H1 (cell line): ENCODE measurements around the gene GRID2. TPM values are rescaled to one million over a fixed set of nuclear protein-coding genes. Genes with fewer than 3 reads are reported as not detected.

Experiments
- CTCF ChIA-PET: fragments of 300-600 bp; sonication (Branson Sonifier 250); formaldehyde crosslinking; loops from one replicate; lab custom pipeline; 2021; ENCODE audit not compliant: partially characterized antibody; lab: Charles Lee
- POLR2A ChIA-PET: fragments of 300-600 bp; sonication (Branson Sonifier 250); formaldehyde crosslinking; loops from one replicate; lab custom pipeline; 2021; ENCODE audit warnings: inconsistent platforms; ENCODE audit not compliant: partially characterized antibody; lab: Charles Lee
- DNase-seq, 2 experiments: peaks; one replicate each; pipeline versions ENCODE4 v3.0.0 to v3.0.0-alpha.2; 2010 to 2022; ENCODE audit warnings: low spot score in 2 of 2, low read depth in 1 of 2, mixed read lengths in 1 of 2
- FAIRE-seq: peaks from 2 replicates; lab custom pipeline; 2011; peaks lifted over from hg19 to GRCh38; lab: Jason Lieb, UNC
- H2AFZ ChIP-seq: 2 replicates; pipeline ENCODE4 v1.8.1; 2012; ENCODE audit warnings: low read length, inconsistent platforms
- H2AK5ac ChIP-seq: 2 replicates; pipeline ENCODE4 v1.6.1; 2013; ENCODE audit warnings: low read depth, low read length
- H2BK120ac ChIP-seq: replicated peaks from 2 replicates; pipeline ENCODE3; 2013; ENCODE audit warnings: low read depth, low read length, inconsistent platforms
- H2BK12ac ChIP-seq: 2 replicates; pipeline ENCODE4 v1.6.1; 2013; ENCODE audit warnings: low read depth, low read length
- H2BK15ac ChIP-seq: 2 replicates; pipeline ENCODE4 v1.6.1; 2013; ENCODE audit warnings: low read length
- H2BK20ac ChIP-seq: 2 replicates; pipeline ENCODE4 v1.6.1; 2013; ENCODE audit warnings: low read length
- H2BK5ac ChIP-seq: 2 replicates; pipeline ENCODE4 v1.6.1; 2013; ENCODE audit warnings: low read depth, low read length
- H3K14ac ChIP-seq: 2 replicates; pipeline ENCODE4 v1.6.1; 2013; ENCODE audit warnings: inconsistent platforms; ENCODE audit not compliant: insufficient read length
- H3K18ac ChIP-seq: 2 replicates; pipeline ENCODE4 v1.6.1; 2013; ENCODE audit warnings: low read length; ENCODE audit errors: extremely low read depth
- H3K23ac ChIP-seq: 2 replicates; pipeline ENCODE4 v1.6.1; 2013; ENCODE audit warnings: inconsistent platforms; ENCODE audit not compliant: insufficient read length
- H3K23me2 ChIP-seq: 2 replicates; pipeline ENCODE4 v1.6.1; 2013; ENCODE audit warnings: low read depth, low read length
- H3K27ac ChIP-seq: 2 replicates; pipeline ENCODE4 v1.6.1; 2011; ENCODE audit warnings: low read depth, low read length, inconsistent platforms
- H3K27me3 ChIP-seq, 4 experiments: replicated peaks in 1 of 4; 1 replicate in 1 of 4; 2 replicates in 3 of 4; pipeline versions ENCODE4 v1.6.1 to v1.8.1; 2011 to 2013; ENCODE audit warnings: low read length in 3 of 4, mild to moderate bottlenecking in 3 of 4, inconsistent platforms in 2 of 4, mixed read lengths in 2 of 4, moderate library complexity in 1 of 4; ENCODE audit not compliant: control insufficient read depth in 3 of 4, insufficient read depth in 3 of 4; ENCODE audit errors: extremely low read depth in 1 of 4
- H3K36me3 ChIP-seq, 4 experiments: 2 replicates each; pipeline versions ENCODE4 v1.6.1 to v1.8.1; 2011 to 2013; ENCODE audit warnings: mild to moderate bottlenecking in 4 of 4, low read length in 3 of 4, moderate library complexity in 2 of 4, control low read depth in 1 of 4, inconsistent platforms in 1 of 4; ENCODE audit not compliant: insufficient read depth in 4 of 4, control insufficient read depth in 2 of 4
- H3K4ac ChIP-seq: replicated peaks from 2 replicates; pipeline ENCODE3; 2013; ENCODE audit warnings: low read length, low read depth, mixed read lengths, inconsistent platforms; ENCODE audit not compliant: insufficient read length
- H3K4me1 ChIP-seq, 4 experiments: replicated peaks in 1 of 4; 1 replicate in 1 of 4; 2 replicates in 3 of 4; pipeline versions ENCODE4 v1.6.1 to v1.8.1; 2011 to 2013; ENCODE audit warnings: low read length in 3 of 4, inconsistent platforms in 2 of 4, mixed read lengths in 1 of 4; ENCODE audit not compliant: insufficient read depth in 4 of 4, control insufficient read depth in 3 of 4
- H3K4me2 ChIP-seq, 2 experiments: 2 replicates each; pipeline versions ENCODE4 v1.6.1 to v1.8.1; 2011 to 2013; ENCODE audit warnings: low read depth in 2 of 2, low read length in 2 of 2, control low read depth in 1 of 2, inconsistent platforms in 1 of 2, mild to moderate bottlenecking in 1 of 2; ENCODE audit not compliant: insufficient read depth in 1 of 2
- H3K4me3 ChIP-seq, 4 experiments: fragments of 200-600, 300-600 bp in 1 of 4; sonication (generic), shearing (Covaris generic), sonication (Bioruptor Twin) in 1 of 4; 2 replicates each; pipeline versions ENCODE4 v1.5.1 to v1.8.1; 2011 to 2016; ENCODE audit warnings: low read length in 4 of 4, low read depth in 3 of 4, control low read depth in 2 of 4, inconsistent platforms in 2 of 4, mild to moderate bottlenecking in 2 of 4, mixed read lengths in 1 of 4, moderate library complexity in 1 of 4; ENCODE audit not compliant: insufficient read depth in 2 of 4; ENCODE audit errors: extremely low read depth in 1 of 4
- H3K56ac ChIP-seq: replicated peaks from 2 replicates; pipeline ENCODE3; 2013; ENCODE audit warnings: low read depth, mild to moderate bottlenecking, mixed read lengths, low read length, inconsistent platforms; ENCODE audit not compliant: insufficient read length
- H3K79me1 ChIP-seq: 2 replicates; pipeline ENCODE4 v1.6.1; 2013; ENCODE audit warnings: low read depth, low read length, control low read depth
- H3K79me2 ChIP-seq, 2 experiments: 2 replicates each; pipeline versions ENCODE4 v1.6.1 to v1.8.1; 2012 to 2013; ENCODE audit warnings: low read length in 2 of 2, mild to moderate bottlenecking in 2 of 2, inconsistent platforms in 1 of 2; ENCODE audit not compliant: insufficient read depth in 2 of 2, control insufficient read depth in 1 of 2
- H3K9ac ChIP-seq, 4 experiments: replicated peaks in 1 of 4; 1 replicate in 1 of 4; 2 replicates in 3 of 4; pipeline versions ENCODE4 v1.6.1 to v1.8.1; 2011 to 2013; ENCODE audit warnings: low read depth in 3 of 4, low read length in 3 of 4, control low read depth in 2 of 4, mild to moderate bottlenecking in 2 of 4, moderate library complexity in 2 of 4, inconsistent platforms in 1 of 4; ENCODE audit errors: extremely low read depth in 1 of 4
- H3K9me3 ChIP-seq, 2 experiments: 2 replicates each; pipeline versions ENCODE4 v1.6.1 to v1.8.1; 2012 to 2013; ENCODE audit warnings: mild to moderate bottlenecking in 2 of 2, moderate library complexity in 2 of 2, control low read depth in 1 of 2, inconsistent platforms in 1 of 2, low read depth in 1 of 2, low read length in 1 of 2, mixed read lengths in 1 of 2; ENCODE audit not compliant: insufficient read depth in 2 of 2
- H4K20me1 ChIP-seq, 2 experiments: replicated peaks in 1 of 2; 2 replicates each; pipeline versions ENCODE3 to v1.8.1; 2011 to 2013; ENCODE audit warnings: inconsistent platforms in 2 of 2, low read length in 2 of 2, mild to moderate bottlenecking in 1 of 2; ENCODE audit not compliant: insufficient read depth in 2 of 2, control insufficient read depth in 1 of 2
- H4K5ac ChIP-seq: 2 replicates; pipeline ENCODE4 v1.6.1; 2013; ENCODE audit warnings: low read length, low read depth, mixed read lengths, inconsistent platforms; ENCODE audit not compliant: insufficient read length
- H4K8ac ChIP-seq: 2 replicates; pipeline ENCODE4 v1.8.0; 2013; ENCODE audit warnings: mild to moderate bottlenecking, moderate library complexity, low read length, inconsistent platforms; ENCODE audit not compliant: insufficient read depth; ENCODE audit errors: extremely low read depth
- H4K91ac ChIP-seq: replicated peaks from 2 replicates; pipeline ENCODE3; 2013; ENCODE audit warnings: low read length, mixed read lengths, inconsistent platforms; ENCODE audit not compliant: insufficient read length
- ATF3 ChIP-seq: IDR thresholded peaks from 2 replicates; pipeline ENCODE4 v1.6.1; 2011; ENCODE audit warnings: low read depth, mild to moderate bottlenecking, low read length; ENCODE audit not compliant: insufficient read depth
- SUZ12 ChIP-seq: fragments of 200-600 bp; sonication (generic); IDR thresholded peaks from 2 replicates; pipeline ENCODE4 v1.6.1; 2012; ENCODE audit warnings: mild to moderate bottlenecking, inconsistent platforms, low read length, moderate library complexity, mixed read lengths
- WGBS, 2 experiments: shearing (Covaris generic) in 1 of 2; methylation state at CpG; one replicate each; pipeline versions ENCODE4 v1.1.6 to v1.1.7; 2013 to 2015; ENCODE audit warnings: low lambda C conversion rate in 2 of 2, mixed read lengths in 2 of 2, inconsistent platforms in 1 of 2, low coverage in 1 of 2, missing lambda C conversion rate in 1 of 2; ENCODE audit not compliant: insufficient replicate concordance in 2 of 2, insufficient coverage in 1 of 2, insufficient read length in 1 of 2; ENCODE audit errors: extremely low coverage in 1 of 2, missing lambda C conversion rate in 1 of 2; 5-methylcytosine and 5-hydroxymethylcytosine counted together
- polyA plus RNA-seq, 7 experiments: library from polyadenylated mRNA; depleted of rRNA in 3 of 7; stranded (reverse) in 5 of 7; unstranded in 2 of 7; fragments of >200 nt in 5 of 7; fragments of 200-250 nt in 2 of 7; gene quantifications; 1 replicate in 5 of 7; 2 replicates in 1 of 7; 4 replicates in 1 of 7; pipeline versions ENCODE4 v1.2.1 to v1.2.3, GENCODE V29; 2011 to 2013; ENCODE audit warnings: missing spikeins in 2 of 7, mixed read lengths in 2 of 7
- total RNA-seq: library from RNA; stranded (reverse); fragmentation: NEBNext Ultra II Directional; extraction: Animal tissue kit (Norgen Biotek cat#: 25700); gene quantifications from 2 replicates; pipeline ENCODE4 v1.2.1, GENCODE V29; 2021

The GRID2 gene
- total and polyA plus RNA-seq, 2 of the 8 experiments (the other 6 are each of a cell fraction or from before 2014, with no cell fraction given): 31.1 to 81.9 TPM

DNA sequence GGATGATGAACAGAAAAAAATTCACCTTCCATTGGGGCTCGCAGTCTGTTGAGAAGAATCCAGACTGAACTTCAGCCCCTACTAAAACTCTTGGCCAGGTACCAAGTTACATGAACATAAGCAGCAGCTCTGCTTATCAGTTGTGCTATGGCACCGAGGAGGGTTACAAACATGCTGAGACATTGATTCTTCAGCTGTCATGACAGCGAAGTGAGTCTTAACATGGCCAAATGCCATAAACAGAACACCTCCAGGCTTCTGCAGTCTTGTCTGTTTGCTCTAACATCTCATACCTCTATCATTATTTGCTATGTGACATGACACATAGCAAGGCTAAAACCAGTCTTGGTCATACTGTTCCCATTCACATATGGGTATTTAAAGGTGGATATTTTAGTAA, 521.5 kb downstream of the GRID2 start:
- Histone ChIP-seq H2BK12ac (no peak overlapping the region), H3K79me2 (peaks cover 0 to 3% of the 10 kb centered on the region in 2 experiments; a peak in 2 of 4 replicates), H3K14ac (no peak overlapping the region), H4K8ac (no peak overlapping the region), H3K27me3 (no peaks in the 10 kb centered on the region), H3K23me2 (no peaks in the 10 kb centered on the region), H3K4me2 (no peak overlapping the region), H2BK20ac (no peak overlapping the region), H2BK5ac (no peak overlapping the region), H3K27ac (no peak overlapping the region), H4K91ac (no peak overlapping the region), H2AK5ac (no peak overlapping the region), H2BK120ac (no peak overlapping the region), H3K56ac (no peak overlapping the region), H3K4ac (no peak overlapping the region), H3K9ac (no peak overlapping the region), H3K4me3 (no peak overlapping the region), H4K5ac (no peak overlapping the region), H3K9me3 (no peaks in the 10 kb centered on the region), H3K4me1 (no peaks in the 10 kb centered on the region), H3K23ac (no peak overlapping the region), H3K79me1 (no peaks in the 10 kb centered on the region), H3K36me3 (no peaks in the 10 kb centered on the region), H4K20me1 (no peaks in the 10 kb centered on the region), H2BK15ac (no peak overlapping the region), H3K18ac (no peak overlapping the region), H2AFZ (no peak overlapping the region)
- FAIRE-seq: no peak
- 93% methylated on average over 3 of the region's 3 CpGs; no CpG with 5 or more reads in 1 of the 2 experiments for WGBS, 2 experiments
- TF ChIP-seq ATF3 (no peak), SUZ12 (no peak)
- ChIA-PET POLR2A (no interaction called here), CTCF (no interaction called here)
- no peak for DNase-seq
